ENCODE data around the gene BACH2. TPM values are rescaled to one million over a fixed set of nuclear protein-coding genes. Genes with fewer than 3 reads are reported as not detected.

BACH2 gene
- total and polyA plus RNA-seq, 9 of the 15 experiments (the other 6 are each of a cell fraction or from before 2014, with no cell fraction given) = 0.06 to 3.1 (median 0.59) TPM

DNA sequence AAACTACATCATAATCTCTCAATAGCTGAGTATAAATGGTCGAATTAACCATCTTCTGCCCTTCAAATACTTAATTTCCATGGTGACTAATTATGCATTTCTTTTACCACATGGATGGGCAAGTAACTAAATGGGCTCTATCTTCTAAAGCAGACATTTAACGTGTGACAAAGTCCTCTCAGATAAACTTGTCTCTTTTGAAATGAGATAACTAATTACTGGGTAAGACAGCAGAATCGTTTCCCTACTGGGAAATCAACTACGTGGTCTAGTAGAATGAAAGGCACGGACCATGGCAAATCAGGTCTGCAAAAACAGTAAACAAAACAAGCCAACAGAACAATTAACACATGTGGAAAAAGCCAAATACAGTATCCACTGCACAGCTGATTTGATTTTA lies 137.7 kb downstream of the BACH2 start (continued):
- TF ChIP-seq, protein P1, sequence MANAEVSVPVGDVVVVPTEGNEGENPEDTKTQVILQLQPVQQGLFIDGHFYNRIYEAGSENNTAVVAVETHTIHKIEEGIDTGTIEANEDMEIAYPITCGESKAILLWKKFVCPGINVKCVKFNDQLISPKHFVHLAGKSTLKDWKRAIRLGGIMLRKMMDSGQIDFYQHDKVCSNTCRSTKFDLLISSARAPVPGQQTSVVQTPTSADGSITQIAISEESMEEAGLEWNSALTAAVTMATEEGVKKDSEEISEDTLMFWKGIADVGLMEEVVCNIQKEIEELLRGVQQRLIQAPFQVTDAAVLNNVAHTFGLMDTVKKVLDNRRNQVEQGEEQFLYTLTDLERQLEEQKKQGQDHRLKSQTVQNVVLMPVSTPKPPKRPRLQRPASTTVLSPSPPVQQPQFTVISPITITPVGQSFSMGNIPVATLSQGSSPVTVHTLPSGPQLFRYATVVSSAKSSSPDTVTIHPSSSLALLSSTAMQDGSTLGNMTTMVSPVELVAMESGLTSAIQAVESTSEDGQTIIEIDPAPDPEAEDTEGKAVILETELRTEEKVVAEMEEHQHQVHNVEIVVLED (CRISPR knock-in tag; IDR thresholded peaks at IDR 0.05) = no peak
- TF ChIP-seq, protein P2, sequence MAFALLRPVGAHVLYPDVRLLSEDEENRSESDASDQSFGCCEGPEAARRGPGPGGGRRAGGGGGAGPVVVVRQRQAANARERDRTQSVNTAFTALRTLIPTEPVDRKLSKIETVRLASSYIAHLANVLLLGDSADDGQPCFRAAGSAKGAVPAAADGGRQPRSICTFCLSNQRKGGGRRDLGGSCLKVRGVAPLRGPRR (CRISPR knock-in tag; IDR thresholded peaks at IDR 0.05) = no peak
- TF ChIP-seq, protein P3, sequence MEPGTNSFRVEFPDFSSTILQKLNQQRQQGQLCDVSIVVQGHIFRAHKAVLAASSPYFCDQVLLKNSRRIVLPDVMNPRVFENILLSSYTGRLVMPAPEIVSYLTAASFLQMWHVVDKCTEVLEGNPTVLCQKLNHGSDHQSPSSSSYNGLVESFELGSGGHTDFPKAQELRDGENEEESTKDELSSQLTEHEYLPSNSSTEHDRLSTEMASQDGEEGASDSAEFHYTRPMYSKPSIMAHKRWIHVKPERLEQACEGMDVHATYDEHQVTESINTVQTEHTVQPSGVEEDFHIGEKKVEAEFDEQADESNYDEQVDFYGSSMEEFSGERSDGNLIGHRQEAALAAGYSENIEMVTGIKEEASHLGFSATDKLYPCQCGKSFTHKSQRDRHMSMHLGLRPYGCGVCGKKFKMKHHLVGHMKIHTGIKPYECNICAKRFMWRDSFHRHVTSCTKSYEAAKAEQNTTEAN (CRISPR knock-in tag; IDR thresholded peaks at IDR 0.05) = no peak
- TF ChIP-seq, protein P4, sequence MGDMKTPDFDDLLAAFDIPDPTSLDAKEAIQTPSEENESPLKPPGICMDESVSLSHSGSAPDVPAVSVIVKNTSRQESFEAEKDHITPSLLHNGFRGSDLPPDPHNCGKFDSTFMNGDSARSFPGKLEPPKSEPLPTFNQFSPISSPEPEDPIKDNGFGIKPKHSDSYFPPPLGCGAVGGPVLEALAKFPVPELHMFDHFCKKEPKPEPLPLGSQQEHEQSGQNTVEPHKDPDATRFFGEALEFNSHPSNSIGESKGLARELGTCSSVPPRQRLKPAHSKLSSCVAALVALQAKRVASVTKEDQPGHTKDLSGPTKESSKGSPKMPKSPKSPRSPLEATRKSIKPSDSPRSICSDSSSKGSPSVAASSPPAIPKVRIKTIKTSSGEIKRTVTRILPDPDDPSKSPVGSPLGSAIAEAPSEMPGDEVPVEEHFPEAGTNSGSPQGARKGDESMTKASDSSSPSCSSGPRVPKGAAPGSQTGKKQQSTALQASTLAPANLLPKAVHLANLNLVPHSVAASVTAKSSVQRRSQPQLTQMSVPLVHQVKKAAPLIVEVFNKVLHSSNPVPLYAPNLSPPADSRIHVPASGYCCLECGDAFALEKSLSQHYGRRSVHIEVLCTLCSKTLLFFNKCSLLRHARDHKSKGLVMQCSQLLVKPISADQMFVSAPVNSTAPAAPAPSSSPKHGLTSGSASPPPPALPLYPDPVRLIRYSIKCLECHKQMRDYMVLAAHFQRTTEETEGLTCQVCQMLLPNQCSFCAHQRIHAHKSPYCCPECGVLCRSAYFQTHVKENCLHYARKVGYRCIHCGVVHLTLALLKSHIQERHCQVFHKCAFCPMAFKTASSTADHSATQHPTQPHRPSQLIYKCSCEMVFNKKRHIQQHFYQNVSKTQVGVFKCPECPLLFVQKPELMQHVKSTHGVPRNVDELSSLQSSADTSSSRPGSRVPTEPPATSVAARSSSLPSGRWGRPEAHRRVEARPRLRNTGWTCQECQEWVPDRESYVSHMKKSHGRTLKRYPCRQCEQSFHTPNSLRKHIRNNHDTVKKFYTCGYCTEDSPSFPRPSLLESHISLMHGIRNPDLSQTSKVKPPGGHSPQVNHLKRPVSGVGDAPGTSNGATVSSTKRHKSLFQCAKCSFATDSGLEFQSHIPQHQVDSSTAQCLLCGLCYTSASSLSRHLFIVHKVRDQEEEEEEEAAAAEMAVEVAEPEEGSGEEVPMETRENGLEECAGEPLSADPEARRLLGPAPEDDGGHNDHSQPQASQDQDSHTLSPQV (IDR thresholded peaks at IDR 0.05) = no peak
- TF ChIP-seq ZBTB1 (CRISPR knock-in tag; IDR thresholded peaks at IDR 0.05; ENCODE audit: borderline replicate concordance, low read depth) (no peak), ZNF212 (CRISPR knock-in tag; IDR thresholded peaks at IDR 0.05) (no peak), CAMTA2 (CRISPR knock-in tag; conservative IDR thresholded peaks at IDR 0.05) (no peak), SNRNP70 (optimal IDR thresholded peaks at IDR 0.05; ENCODE audit: low read depth, low read length) (no peak), HMGN3 (IDR thresholded peaks at IDR 0.05; ENCODE audit: borderline replicate concordance, extremely low read depth, insufficient read length, low read depth, low read length) (no peak), TCF3 (CRISPR knock-in tag; IDR thresholded peaks at IDR 0.05) (peak; percentile 88), KDM5B (IDR thresholded peaks at IDR 0.05; ENCODE audit: insufficient replicate concordance, low read depth, low read length) (no peak)
- TF ChIP-seq, protein P5, sequence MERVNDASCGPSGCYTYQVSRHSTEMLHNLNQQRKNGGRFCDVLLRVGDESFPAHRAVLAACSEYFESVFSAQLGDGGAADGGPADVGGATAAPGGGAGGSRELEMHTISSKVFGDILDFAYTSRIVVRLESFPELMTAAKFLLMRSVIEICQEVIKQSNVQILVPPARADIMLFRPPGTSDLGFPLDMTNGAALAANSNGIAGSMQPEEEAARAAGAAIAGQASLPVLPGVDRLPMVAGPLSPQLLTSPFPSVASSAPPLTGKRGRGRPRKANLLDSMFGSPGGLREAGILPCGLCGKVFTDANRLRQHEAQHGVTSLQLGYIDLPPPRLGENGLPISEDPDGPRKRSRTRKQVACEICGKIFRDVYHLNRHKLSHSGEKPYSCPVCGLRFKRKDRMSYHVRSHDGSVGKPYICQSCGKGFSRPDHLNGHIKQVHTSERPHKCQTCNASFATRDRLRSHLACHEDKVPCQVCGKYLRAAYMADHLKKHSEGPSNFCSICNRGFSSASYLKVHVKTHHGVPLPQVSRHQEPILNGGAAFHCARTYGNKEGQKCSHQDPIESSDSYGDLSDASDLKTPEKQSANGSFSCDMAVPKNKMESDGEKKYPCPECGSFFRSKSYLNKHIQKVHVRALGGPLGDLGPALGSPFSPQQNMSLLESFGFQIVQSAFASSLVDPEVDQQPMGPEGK (CRISPR knock-in tag; IDR thresholded peaks at IDR 0.05; ENCODE audit: borderline replicate concordance) = no peak

Measured in K562 (cell line).